HG02852 (cell line): ENCODE measurements around the gene AGBL4.

Source experiments
- ATAC-seq: cut with Tn5 transposase; IDR thresholded peaks from one replicate; pipeline ENCODE4 v1.9.1; 2021; ENCODE audit warnings: mild to moderate bottlenecking, moderate library complexity; ENCODE audit not compliant: unreplicated experiment

Gene AGBL4

GRCh38 chr1:48693674-48694320, 1330.0 kb downstream of the AGBL4 start:
- no peak for ATAC-seq

- no peak for ATAC-seq
Observed at GRCh38 chr1:48693180-48693579, 1330.6 kb downstream of the AGBL4 start.

- ATAC-seq, result no peak
Observed at GRCh38 chr1:48692235-48692634, 1331.5 kb downstream of the AGBL4 start.

GRCh38 chr1:48691429-48692001, 1332.2 kb downstream of the AGBL4 start:
- peak; percentile 61 for ATAC-seq

DNA sequence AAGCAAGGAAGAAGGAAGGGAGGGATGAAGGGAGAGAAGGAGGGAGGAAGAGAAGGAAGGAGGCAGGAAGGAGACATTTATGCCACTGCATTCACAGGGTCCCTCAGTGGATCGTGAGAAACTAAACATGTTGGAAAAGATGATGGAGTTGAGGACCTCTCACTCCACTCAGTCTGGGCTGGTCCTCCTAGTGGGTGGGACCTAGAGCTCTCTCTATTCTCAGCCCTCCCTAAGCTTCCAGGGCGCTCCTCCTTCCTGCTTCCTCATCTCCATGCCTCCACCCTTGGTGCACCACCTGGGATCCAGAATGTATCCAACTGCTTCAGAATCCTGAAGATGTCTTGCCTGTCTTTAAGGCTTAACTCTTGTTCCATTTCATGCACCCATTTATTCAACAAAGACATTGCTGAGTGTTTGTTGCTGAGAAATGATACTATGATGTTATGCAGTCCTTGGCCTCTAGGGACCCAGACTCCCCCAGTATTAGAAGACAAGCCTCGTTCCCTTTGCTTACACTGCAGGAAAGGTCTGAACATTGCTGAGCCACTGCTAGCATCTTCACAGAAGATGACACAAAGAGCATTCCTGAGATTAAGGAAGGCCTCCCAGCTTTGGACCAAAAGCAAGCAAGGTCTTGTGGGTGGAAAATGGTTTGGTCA, 1335.5 kb downstream of the AGBL4 start:
- ATAC-seq, result peak; percentile 61

DNA sequence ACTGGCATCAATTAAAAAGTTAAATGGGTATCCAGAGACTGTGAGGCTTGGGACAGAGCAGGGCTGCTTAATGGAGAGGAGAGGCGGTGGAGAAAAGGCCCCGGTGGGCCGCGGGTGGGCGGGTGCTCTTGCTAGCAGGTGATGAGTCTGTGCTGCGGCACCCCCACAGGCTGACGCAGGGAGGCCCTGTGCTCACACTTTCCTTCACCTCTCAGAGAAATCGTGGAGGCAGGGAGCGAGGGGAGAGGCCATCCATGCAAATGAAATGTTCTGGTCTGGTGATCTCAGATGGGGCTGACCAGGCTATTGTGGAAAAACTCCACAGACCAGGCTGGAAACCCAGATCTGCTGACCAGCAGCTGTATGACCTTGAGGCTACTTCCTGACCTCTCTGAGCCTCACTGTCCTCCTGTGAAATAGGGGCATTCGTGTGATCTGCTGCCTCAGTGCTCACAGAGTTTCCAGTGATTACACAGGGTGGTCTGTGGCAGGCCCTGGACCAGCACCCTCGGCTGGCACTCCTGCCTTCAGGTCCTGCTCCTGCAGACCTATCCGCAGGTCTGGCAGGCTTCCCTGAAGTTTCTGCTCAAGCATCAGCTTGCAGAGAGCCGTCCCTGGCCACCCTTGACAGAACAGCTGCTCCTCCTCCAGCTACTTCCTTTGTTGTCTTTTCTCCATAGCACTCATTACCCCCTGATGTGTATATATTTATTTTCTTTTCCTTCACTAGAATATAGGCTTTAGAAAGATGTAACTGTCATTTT, 1336.3 kb downstream of the AGBL4 start:
- ATAC-seq, result no peak

DNA sequence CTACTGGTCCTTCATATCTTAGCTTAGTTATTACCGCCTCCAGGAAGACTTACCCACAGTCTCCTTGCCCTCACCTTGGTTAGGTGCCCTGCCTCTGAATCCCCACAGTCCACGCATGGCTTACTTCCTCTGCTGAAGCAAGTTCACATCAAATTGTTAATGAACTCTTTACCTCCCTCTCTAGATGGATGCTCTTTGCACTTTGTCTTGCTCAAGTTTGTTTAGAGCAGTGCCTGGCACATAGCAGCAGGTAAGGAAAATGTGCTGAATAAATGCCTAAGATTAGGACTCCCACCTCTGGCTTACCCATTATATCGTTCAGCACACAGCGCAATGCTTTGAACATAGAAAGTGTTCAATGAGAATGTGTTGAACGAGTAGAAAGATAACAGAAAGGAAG, 1337.6 kb downstream of the AGBL4 start:
- ATAC-seq, result no peak

GRCh38 chr1:48684381-48684780, 1339.4 kb downstream of the AGBL4 start:
- no peak for ATAC-seq

DNA sequence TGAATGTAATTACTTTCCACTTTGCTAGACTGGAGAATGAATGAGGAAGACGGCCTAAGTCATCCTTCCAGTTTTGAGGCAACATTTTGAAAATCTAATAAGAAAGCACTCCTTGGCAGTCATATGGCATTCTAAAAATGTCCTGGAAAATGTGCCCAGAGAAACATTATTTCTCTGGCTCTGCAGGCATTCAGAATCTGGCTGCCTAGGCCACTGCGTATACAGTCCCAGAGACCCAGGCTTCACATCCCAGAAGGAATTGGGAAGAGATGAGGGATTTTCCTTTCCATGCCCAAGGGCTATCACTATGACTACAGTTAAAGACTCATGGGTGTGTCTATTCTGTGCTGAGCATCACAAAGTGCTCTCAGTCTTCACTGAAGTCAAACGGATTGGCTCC, 1339.9 kb downstream of the AGBL4 start:
- ATAC-seq, result no peak

DNA sequence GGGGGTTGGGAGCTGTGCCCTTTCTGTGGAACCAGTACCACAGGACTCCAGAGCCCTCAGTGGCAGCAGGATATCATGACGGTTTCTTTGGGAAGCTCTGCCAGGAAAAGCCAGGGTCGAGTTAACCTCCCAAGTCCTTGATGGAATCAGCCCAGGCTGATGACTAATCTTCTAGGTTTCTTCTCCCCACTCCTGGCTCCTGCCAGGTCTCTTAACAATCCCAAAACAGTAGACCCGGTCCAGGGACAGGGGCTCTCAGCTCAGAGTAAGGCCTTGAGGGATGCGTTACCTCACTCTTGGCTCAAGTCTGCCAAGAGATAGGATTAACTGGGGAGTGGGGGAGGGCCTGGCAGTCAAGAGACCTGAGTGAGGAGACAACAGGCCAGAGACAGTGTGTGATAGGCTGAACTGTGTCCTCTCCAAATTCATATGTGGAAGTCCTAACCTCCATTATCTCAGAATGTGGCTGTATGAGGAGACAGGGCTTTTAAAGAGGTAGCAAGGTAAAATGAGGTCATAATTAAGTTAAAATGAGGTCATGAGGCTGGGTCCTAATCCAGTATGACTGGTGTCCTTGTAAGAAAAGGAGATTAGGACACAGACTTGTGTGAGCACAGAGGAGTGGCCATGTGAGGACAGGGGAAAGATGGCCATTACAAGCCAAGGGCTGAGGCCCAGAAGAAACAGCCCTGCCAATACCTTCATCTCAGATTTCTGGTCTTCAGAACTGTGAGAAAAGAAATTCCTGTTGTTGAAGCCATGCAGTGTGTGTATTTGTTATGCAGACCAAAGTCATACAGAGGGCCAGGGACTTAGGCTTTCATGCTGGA, 1342.1 kb downstream of the AGBL4 start:
- no peak for ATAC-seq

GRCh38 chr1:48680411-48681035, 1343.2 kb downstream of the AGBL4 start:
- no peak for ATAC-seq

GRCh38 chr1:48679859-48680258, 1343.9 kb downstream of the AGBL4 start:
- no peak for ATAC-seq

GRCh38 chr1:48678710-48679505, 1344.8 kb downstream of the AGBL4 start:
- ATAC-seq, result no peak

DNA sequence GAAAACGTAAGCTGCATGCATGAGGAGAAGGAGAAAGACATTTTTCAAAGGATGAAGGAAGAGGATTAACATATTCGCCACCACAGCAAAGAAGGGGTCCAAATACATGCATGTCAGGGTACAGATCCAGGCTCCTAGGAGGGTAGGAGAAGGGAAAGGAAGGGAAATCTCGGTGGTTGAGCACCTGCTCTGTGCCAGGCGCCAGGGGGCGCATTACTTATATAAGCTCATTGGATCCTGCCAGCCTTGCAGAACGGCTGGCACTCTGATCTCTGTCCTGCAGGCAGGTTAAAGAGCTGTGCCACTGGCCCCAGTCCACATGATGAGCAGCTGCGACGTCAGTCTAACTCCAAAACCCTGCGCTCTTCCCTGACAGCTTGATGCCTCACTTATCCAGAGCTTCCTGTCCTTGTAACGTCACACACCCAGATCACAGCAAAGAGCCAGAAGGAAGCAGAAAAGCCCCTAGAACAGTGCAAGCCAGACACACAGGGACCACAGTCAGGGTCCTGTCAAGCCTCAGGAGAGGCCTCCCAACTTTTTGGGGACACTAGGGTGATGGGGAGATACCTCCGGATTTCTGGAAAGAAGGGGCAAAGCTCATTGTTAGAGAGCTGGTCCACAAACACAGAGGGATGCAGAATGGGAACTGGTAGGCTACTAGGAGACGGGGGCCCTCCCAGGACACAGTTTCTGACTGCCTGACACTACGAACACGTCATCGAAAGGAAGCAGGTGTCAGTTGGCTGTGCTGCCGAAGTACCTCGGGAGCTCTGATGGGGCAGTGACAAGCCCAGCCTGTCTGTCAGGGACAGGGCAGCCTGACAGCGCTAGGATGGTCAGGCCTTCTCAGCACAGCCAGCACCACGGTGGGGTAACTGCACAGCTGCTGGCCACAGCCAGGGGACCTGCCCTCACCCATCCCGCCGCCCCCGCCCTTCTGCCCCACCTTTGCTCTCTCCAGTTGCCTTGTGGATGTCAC, 1346.2 kb downstream of the AGBL4 start:
- peak; percentile 36 for ATAC-seq

- peak; percentile 46 for ATAC-seq
Observed at GRCh38 chr1:48676822-48677221, 1346.9 kb downstream of the AGBL4 start.

DNA sequence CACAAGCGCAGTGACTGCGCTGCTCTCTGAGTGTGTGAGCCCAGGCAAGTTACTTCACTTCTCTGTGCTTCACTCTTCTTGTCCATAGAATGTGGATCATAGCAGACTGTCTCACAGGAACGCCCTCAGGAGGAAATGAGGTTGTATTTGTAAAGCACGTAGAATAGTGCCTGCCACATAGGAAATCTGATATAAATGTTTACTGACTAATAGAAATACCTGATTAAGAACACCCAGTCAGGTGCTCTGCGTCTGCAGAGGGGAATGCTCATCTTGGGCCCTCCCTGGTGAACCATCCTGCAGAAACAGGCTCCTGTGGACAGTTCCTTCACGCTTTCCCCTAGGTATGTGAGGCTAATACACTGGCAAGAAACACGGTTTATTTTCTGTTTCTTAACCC, 1347.4 kb downstream of the AGBL4 start:
- no peak for ATAC-seq

GRCh38 chr1:48675251-48675650, 1348.5 kb downstream of the AGBL4 start:
- ATAC-seq, result no peak

DNA sequence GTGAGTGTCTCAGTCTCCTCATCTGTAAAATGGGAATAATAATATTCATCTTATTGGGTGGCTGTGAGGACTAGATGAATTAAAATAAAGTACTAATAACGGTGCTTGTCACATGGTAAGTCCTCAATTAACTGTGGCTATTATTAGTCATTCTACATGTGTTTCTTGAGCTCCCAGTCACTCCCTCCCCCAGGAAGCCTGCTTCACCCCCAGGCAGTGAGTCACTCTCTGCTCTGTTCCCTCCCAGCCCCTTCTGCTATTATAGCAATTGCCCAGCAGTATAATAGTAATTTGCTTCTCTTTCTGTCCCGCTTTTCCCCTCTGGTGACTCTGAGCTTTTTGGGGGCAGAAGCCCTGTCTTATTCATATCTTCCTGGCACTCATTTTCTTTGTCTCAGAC, 1349.1 kb downstream of the AGBL4 start:
- ATAC-seq, result no peak
